Coronary artery (tissue), 2 donors: ENCODE measurements around the gene HELT.
"Not testable (repeated sequence)": the region's sequence is repeated elsewhere in the genome, so short reads cannot be mapped to it uniquely, and the experiment has no call there.

Experiments
- DNase-seq: peaks from one replicate; pipeline ENCODE4 v3.0.0-alpha.2; 2017; ENCODE audit warnings: low spot score
- H3K27ac ChIP-seq, 2 donors: fragments of 200-600 bp; sonication (generic); one replicate each; pipeline ENCODE4 v1.5.1; 2016 to 2019
- H3K4me3 ChIP-seq: fragments of 200-600 bp; sonication (generic); 2 replicates; pipeline ENCODE4 v1.5.1; 2016; ENCODE audit warnings: mild to moderate bottlenecking, moderate library complexity
- TF ChIP-seq, protein P1 (sequence below): fragments of 200-600 bp; sonication (generic); IDR thresholded peaks from one replicate; pipeline ENCODE4 v1.5.1; 2019; ENCODE audit warnings: antibody characterized with exemption

HELT gene

DNA sequence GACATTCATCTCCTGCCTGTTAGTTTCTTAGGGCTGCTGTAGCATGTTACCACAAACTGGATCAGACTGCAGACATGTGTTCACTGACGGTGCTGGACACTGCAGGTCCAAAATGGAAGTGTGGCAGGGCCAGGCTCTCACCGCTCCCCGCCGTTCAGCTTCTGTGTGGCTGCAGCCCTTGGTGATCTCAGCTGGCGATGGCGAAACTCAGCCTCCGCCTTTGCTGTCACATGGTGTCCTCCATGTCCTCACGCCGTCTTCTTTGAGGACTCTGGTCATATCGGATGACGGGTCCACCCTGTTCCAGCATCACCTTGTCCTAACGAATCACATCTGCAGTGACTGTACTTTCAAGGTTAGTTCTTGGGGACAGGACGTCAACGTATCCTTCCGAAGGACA is 25.9 kb upstream of the HELT start:
- Histone ChIP-seq H3K4me3 (no peak overlapping the region), H3K27ac (no peak overlapping the region)
- TF ChIP-seq, protein P1, sequence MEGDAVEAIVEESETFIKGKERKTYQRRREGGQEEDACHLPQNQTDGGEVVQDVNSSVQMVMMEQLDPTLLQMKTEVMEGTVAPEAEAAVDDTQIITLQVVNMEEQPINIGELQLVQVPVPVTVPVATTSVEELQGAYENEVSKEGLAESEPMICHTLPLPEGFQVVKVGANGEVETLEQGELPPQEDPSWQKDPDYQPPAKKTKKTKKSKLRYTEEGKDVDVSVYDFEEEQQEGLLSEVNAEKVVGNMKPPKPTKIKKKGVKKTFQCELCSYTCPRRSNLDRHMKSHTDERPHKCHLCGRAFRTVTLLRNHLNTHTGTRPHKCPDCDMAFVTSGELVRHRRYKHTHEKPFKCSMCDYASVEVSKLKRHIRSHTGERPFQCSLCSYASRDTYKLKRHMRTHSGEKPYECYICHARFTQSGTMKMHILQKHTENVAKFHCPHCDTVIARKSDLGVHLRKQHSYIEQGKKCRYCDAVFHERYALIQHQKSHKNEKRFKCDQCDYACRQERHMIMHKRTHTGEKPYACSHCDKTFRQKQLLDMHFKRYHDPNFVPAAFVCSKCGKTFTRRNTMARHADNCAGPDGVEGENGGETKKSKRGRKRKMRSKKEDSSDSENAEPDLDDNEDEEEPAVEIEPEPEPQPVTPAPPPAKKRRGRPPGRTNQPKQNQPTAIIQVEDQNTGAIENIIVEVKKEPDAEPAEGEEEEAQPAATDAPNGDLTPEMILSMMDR, result no peak
- DNase-seq, result no peak

DNA sequence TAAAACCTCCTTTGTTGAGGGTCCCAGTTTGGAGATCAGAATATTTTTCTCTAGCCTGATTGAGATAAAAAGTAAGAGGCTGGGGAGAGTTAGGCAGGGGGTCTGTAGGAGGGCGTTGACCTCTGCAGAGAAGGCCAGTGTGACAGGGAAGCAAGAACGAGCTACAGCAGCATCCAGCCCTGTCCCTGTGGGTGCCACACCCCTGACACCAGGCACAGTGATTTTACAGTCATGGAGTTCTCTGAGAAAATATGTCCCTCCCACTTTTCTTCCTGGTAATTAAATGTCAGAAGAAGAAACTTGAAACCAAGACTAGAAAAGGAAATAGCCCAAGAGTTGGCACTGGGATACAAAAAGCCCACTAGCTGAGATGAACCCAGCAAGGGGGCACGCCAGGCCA is 25.0 kb upstream of the HELT start:
- H3K4me3 ChIP-seq, result no peak overlapping the region
- TF ChIP-seq, protein P1, result no peak
- no peak for DNase-seq

DNA sequence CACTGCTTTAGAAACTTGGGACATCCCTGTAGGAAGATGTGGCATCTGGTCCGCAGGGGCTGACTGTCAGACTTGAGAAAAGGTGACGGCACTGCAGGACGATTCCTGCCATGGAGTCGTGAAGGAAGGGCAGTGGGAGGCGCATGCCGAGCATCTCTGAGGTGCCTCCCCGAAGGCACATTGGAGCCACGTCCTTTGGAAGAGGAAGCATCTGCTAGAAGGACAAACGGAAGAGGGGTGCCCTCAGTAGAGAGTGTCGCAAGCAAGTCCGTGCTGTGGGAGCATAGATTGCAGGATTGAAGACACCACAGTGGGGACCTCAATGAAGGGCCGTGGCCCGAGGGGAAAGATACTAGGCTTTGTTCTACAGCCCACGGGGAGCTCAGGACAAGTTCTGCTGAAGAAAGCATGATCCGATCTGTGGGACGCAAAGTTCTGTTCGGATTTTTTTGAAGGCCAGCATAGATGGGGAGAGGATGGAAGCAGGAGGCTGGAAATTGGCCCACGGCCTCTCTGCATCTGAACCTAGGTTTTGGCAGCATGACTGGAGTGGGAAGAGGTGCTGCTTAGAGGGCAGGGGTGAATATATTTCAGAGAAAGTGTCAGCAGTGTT is 24.2 kb upstream of the HELT start:
- H3K27ac ChIP-seq, result no peak overlapping the region
- TF ChIP-seq, protein P1, result no peak
- no peak for DNase-seq
- H3K4me3 ChIP-seq, result no peak overlapping the region

More for the DNA sequence above, 25.0 kb upstream of the HELT start:
- H3K27ac ChIP-seq, result no peak overlapping the region

DNA sequence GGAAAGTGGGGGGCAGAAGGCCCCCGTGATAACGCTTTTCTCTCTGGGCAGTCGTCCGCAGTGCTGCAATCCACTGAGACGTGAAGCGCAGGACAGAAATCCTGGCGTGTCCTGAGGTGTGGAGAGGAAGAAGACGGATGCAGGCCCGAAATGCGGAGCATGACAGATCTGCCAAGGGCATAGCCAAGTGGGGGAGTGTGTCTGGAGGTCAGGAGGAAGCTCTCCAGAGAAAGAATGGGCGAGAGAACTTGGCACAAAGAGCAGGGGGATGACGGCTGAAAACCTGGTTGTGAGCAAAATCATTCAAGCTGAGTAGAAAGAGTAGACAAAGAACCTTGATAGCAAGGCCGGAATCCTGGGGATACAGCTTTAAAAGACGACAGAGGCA is 23.7 kb upstream of the HELT start:
- Histone ChIP-seq H3K4me3 (no peak overlapping the region), H3K27ac (no peak overlapping the region)
- DNase-seq, result no peak
- TF ChIP-seq, protein P1, result no peak

DNA sequence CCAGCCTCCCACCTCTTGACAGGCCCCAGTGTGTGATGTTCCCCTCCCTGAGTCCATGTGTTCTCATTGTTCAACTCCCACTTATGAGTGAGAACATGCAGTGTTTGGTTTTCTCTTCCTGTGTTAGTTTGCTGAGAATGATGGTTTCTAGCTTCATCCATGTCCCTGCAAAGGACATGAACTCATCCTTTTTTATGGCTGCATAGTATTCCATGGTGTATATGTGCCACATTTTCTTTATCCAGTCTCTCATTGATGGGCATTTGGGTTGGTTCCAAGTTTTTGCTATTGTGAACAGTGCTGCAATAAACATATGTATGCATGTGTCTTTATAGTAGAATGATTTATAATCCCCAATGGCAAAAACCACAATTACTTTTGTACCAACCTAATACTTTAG is 20.6 kb upstream of the HELT start:
- not testable (repeated sequence) for H3K27ac ChIP-seq, H3K4me3 ChIP-seq, DNase-seq

DNA sequence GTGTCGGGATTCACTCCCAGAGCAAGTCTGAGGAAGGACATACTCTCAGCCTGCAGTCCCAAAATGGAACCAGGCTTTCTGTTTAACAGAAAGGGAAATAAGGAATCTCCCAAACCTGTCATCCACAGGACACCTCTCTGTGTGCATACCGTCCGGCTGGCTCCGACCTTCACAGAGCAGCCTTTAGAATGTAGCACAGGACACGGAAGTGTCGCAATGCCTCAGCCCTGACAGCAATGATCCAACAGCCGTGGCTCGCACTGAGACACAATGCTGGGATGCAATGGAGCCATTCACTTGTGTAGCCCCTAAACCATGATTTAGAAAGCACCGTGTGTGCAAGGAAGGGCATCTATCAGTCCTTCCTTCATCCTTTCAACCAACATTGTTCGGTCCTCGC is 15.5 kb upstream of the HELT start:
- Histone ChIP-seq H3K27ac (no peak overlapping the region), H3K4me3 (no peak overlapping the region)
- TF ChIP-seq, protein P1, result no peak
- DNase-seq, result no peak

DNA sequence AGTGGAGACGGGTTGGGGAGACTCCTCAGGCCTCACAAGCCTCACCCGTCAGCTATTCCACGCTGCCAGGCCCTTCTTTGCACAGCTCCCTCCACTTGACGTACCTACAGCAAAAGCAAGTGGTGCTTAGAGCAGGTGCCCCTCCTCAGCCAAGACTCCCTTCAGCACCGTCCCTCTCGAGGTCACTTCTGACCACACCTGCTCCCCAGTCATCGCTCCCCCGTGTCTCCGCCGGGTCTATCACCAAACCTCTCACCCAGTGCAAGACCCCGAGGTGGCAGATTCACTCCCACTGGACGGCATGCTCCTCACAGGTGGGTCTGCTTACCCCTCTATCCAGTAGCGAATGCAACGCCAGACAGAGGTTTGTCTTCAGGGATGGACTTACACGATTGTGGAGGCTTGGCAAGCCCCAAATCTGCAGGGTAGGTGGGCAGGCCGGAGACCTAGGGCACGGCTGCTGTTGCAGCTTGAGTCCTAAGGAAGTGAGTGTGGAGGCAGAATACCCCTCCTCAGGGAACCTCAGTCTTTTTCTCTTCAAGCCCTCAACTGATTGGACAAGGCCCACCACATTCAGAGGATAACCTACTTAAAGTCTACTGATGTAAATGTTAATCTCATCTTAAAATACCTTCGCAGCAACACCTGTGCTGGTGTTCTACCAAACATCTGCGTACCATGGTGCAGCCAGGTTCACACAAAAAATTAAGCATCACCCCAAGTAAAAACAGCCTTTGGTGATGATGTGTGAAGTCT is 14.5 kb upstream of the HELT start:
- DNase-seq, result no peak
- TF ChIP-seq, protein P1, result no peak
- H3K4me3 ChIP-seq, result no peak overlapping the region
- H3K27ac ChIP-seq, result no peak overlapping the region
